ENCODE measurements around the gene TCF7. TPM values are rescaled to one million over a fixed set of nuclear protein-coding genes. Genes with fewer than 3 reads are reported as not detected.

TCF7 gene
- polyA plus RNA-seq, 1 experiment = 0.78 TPM

GRCh38 chr5:134100283-134101091, 14.0 kb upstream of the TCF7 start:
- H3K4me3 ChIP-seq (ENCODE audit: low read depth, low read length) = no peak overlapping the region
- DNase-seq (ENCODE audit: low read depth) = no peak
- ChIA-PET CTCF (interaction anchor here (1.1 to 5.8 kb wide), 10 partner anchors 12 to 62 kb away, joined by 3 to 51 read pairs (median 7); partner anchors contain the start of gene TCF7), POLR2A (no interaction called here)
- H3K36me3 ChIP-seq (ENCODE audit: control insufficient read depth, insufficient read depth, low read length) = no peaks in the 10 kb centered on the region
- TF ChIP-seq CTCF (IDR thresholded peaks at IDR 0.05; ENCODE audit: insufficient read depth, low read depth, low read length) = no peak
- H3K27me3 ChIP-seq (ENCODE audit: control insufficient read depth, insufficient read depth, low read length) = peaks cover 3% of the 10 kb centered on the region

- H3K27me3 ChIP-seq (ENCODE audit: control insufficient read depth, insufficient read depth, low read length) = peaks cover 3% of the 10 kb centered on the region; the same call in 1 of the 2 replicates
- CTCF ChIA-PET = interaction anchor here (0.6 to 5.8 kb wide), 19 partner anchors 8 to 186 kb away, joined by 3 to 51 read pairs (median 4); partner anchors contain the start of gene TCF7
- TF ChIP-seq CTCF (IDR thresholded peaks at IDR 0.05; ENCODE audit: insufficient read depth, low read depth, low read length) = peak; percentile 95
- no peaks in the 10 kb centered on the region for H3K36me3 ChIP-seq (ENCODE audit: control insufficient read depth, insufficient read depth, low read length)
- no peak overlapping the region for H3K4me3 ChIP-seq (ENCODE audit: low read depth, low read length)
- no peak for DNase-seq (ENCODE audit: low read depth)
- POLR2A ChIA-PET = no interaction called here
Observed at GRCh38 chr5:134101686-134102439, 12.6 kb upstream of the TCF7 start.

- ChIA-PET CTCF (interaction anchor here (1.9 to 5.8 kb wide), 4 partner anchors 10 to 63 kb away, joined by 5 to 51 read pairs (median 34); partner anchors contain the start of gene TCF7), POLR2A (no interaction called here)
- TF ChIP-seq CTCF (IDR thresholded peaks at IDR 0.05; ENCODE audit: insufficient read depth, low read depth, low read length) = no peak
- H3K27me3 ChIP-seq (ENCODE audit: control insufficient read depth, insufficient read depth, low read length) = peaks cover 1% of the 10 kb centered on the region
- no peaks in the 10 kb centered on the region for H3K36me3 ChIP-seq (ENCODE audit: control insufficient read depth, insufficient read depth, low read length)
- no peak for DNase-seq (ENCODE audit: low read depth)
- no peak overlapping the region for H3K4me3 ChIP-seq (ENCODE audit: low read depth, low read length)
Observed at GRCh38 chr5:134103397-134103796, 11.1 kb upstream of the TCF7 start.

DNA sequence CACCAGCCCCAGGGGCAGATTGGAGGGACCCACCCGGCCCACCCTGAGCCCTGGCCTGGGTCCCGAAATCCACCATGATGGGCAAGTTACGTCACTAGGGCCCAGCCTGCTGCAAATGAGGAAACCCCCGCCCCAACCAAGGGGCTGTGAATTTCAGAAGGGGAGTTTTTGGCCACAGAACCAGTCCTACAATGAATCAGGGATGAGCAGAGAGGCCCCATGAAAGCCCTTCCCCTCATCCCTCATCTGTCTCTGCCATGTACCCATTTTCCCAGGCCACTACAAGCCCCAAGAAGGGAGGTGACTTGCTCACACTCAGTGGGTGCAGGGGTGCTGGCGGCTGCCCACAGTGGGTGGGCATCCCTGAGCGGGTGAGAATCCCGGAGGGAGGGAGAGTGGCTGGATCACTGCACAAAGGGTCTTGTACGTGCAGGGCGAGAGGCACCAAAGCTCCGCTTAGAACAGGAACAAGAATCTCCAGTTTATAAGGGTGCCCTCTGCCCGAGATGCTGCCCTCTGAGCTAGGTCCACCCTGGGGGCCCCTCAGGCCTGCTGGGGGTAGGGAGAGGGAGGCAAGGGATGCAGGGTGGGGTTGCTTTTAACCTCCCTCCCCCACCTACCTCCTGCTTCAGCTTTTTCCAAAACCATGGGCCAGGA, 10.4 kb upstream of the TCF7 start:
- H3K27me3 ChIP-seq (ENCODE audit: control insufficient read depth, insufficient read depth, low read length) = peaks cover 1% of the 10 kb centered on the region
- no peaks in the 10 kb centered on the region for H3K36me3 ChIP-seq (ENCODE audit: control insufficient read depth, insufficient read depth, low read length)
- POLR2A ChIA-PET = no interaction called here
- H3K4me3 ChIP-seq (ENCODE audit: low read depth, low read length) = no peak overlapping the region
- CTCF ChIA-PET = interaction anchor here (1.2 to 4.8 kb wide), 3 partner anchors 9 to 69 kb away, joined by 4 to 25 read pairs (median 4); no protein-coding TSS in a partner anchor
- no peak for TF ChIP-seq CTCF (IDR thresholded peaks at IDR 0.05; ENCODE audit: insufficient read depth, low read depth, low read length)
- DNase-seq (ENCODE audit: low read depth) = no peak

Data from BJ (cell line).